ENCODE measurements around the gene SRRM5. TPM values are rescaled to one million over a fixed set of nuclear protein-coding genes. Genes with fewer than 3 reads are reported as not detected.

The SRRM5 gene, protein sequence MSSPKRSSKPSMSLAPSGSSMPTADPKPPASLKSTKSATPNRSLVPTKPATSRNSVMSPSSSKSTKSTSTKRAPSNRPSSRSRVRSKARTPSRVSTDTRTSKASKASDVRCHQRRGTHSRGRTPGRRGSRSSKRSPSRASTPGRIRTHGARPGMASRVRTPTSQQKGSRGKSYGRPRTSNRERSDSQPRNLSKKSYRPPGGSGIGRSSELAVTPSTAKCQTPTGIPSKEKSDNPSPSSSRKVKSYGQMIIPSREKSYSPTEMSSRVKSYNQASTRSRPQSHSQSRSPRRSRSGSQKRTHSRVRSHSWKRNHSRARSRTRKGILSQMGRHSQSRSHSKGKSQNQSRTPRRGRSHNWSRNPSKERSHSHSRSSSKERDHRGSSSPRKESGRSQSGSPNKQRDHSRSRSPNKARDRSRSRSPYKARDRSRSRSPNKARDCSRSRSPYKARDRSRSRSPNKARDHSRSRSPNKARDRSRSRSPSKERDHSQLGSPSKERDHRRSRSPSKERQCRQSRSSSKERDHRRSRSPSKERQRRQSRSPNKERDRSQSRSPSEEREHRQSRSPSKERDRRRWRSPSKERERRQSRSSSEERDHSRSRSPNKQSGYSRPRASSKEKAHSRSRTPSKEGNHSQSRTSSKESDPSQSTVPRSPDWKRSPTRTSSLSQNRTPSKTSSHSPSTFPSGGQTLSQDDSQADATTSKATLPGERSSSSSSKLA
- not detected for total RNA-seq (2021; ENCODE audit: unreplicated experiment)
- polyA plus RNA-seq (2012), result 0.16 and 0.20 TPM in 2 replicates
- percentile 45 among the genes with signal in this experiment for Bru-seq, nascent RNA
- percentile 51 among the genes with signal in this experiment for BruChase-seq, experiment 1, labeled RNA remaining after a 6-hour chase
- BruChase-seq, experiment 2, labeled RNA remaining after a 2-hour chase, result percentile 48 among the genes with signal in this experiment
- long read RNA-seq, result 0 reads

DNA sequence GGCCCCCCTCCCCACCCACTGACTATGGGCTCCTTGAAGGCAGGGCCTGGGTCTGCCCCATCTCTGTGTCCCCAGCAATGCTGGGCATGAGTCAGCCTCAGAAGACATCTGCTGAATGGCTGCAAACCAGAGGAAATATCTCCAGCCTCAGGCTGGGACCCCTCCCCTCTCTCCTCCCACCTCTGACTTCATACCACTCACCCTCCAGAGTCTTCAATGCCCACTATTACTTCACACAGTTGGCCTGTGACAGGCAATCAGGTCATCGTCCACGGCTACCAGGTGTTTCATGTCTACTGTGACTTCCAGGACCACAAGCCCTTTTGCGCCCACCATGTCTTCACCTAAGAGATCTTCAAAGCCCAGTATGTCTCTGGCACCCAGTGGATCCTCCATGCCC lies at the start of gene SRRM5:
Gene SRRM5 (plus strand): TSS at position 301 of the 400 bp plus-strand sequence. CDS start 34 bp downstream, at position 335.
- no peaks in the 10 kb centered on the region for H3K27me3 ChIP-seq (ENCODE audit: insufficient read depth, low read length)

More for the DNA sequence above, at the start of gene SRRM5:
- intact Hi-C loops (cut with micrococcal nuclease), result no loop called here
- BruUV-seq (replicated peaks), result no TSS peak
- H3K36me3 ChIP-seq (ENCODE audit: control insufficient read depth in 1 of 2, insufficient read depth in 2 of 2, low read length in 2 of 2), result peaks cover 8 to 9% of the 10 kb centered on the region in 2 experiments; a peak in 2 of 4 replicates
- TF ChIP-seq SIN3A (IDR thresholded peaks at IDR 0.05; ENCODE audit: low read depth) (no peak), POLR2A (IDR thresholded peaks at IDR 0.05; ENCODE audit: borderline replicate concordance, extremely low read depth, insufficient read depth, insufficient read length) (no peak), ELF1 (IDR thresholded peaks at IDR 0.05; ENCODE audit: borderline replicate concordance, low read depth) (no peak), ZFX (IDR thresholded peaks at IDR 0.05) (no peak), RAD21 (IDR thresholded peaks at IDR 0.05; ENCODE audit: low read depth) (no peak), SRF (IDR thresholded peaks at IDR 0.05; ENCODE audit: low read depth) (no peak), POLR2AphosphoS5 (IDR thresholded peaks at IDR 0.05; ENCODE audit: low read depth, low read length) (no peak), CBX3 (IDR thresholded peaks at IDR 0.05; ENCODE audit: low read depth) (no peak), FOSL1 (IDR thresholded peaks at IDR 0.05; ENCODE audit: low read depth) (no peak), EZH2phosphoT487 (IDR thresholded peaks at IDR 0.05; ENCODE audit: borderline replicate concordance) (no peak), TCF7L2 (IDR thresholded peaks at IDR 0.05; ENCODE audit: borderline replicate concordance, extremely low read depth, insufficient read depth, insufficient read length) (no peak)
- TF ChIP-seq, protein P1, sequence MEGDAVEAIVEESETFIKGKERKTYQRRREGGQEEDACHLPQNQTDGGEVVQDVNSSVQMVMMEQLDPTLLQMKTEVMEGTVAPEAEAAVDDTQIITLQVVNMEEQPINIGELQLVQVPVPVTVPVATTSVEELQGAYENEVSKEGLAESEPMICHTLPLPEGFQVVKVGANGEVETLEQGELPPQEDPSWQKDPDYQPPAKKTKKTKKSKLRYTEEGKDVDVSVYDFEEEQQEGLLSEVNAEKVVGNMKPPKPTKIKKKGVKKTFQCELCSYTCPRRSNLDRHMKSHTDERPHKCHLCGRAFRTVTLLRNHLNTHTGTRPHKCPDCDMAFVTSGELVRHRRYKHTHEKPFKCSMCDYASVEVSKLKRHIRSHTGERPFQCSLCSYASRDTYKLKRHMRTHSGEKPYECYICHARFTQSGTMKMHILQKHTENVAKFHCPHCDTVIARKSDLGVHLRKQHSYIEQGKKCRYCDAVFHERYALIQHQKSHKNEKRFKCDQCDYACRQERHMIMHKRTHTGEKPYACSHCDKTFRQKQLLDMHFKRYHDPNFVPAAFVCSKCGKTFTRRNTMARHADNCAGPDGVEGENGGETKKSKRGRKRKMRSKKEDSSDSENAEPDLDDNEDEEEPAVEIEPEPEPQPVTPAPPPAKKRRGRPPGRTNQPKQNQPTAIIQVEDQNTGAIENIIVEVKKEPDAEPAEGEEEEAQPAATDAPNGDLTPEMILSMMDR (IDR thresholded peaks at IDR 0.05 in 2 of 3, conservative IDR thresholded peaks at IDR 0.05 in 1 of 3; ENCODE audit: borderline replicate concordance in 1 of 3, insufficient read depth in 1 of 3, low read depth in 2 of 3, low read length in 2 of 3), result no peak
- TF ChIP-seq, protein P2, sequence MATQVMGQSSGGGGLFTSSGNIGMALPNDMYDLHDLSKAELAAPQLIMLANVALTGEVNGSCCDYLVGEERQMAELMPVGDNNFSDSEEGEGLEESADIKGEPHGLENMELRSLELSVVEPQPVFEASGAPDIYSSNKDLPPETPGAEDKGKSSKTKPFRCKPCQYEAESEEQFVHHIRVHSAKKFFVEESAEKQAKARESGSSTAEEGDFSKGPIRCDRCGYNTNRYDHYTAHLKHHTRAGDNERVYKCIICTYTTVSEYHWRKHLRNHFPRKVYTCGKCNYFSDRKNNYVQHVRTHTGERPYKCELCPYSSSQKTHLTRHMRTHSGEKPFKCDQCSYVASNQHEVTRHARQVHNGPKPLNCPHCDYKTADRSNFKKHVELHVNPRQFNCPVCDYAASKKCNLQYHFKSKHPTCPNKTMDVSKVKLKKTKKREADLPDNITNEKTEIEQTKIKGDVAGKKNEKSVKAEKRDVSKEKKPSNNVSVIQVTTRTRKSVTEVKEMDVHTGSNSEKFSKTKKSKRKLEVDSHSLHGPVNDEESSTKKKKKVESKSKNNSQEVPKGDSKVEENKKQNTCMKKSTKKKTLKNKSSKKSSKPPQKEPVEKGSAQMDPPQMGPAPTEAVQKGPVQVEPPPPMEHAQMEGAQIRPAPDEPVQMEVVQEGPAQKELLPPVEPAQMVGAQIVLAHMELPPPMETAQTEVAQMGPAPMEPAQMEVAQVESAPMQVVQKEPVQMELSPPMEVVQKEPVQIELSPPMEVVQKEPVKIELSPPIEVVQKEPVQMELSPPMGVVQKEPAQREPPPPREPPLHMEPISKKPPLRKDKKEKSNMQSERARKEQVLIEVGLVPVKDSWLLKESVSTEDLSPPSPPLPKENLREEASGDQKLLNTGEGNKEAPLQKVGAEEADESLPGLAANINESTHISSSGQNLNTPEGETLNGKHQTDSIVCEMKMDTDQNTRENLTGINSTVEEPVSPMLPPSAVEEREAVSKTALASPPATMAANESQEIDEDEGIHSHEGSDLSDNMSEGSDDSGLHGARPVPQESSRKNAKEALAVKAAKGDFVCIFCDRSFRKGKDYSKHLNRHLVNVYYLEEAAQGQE (IDR thresholded peaks at IDR 0.05; ENCODE audit: low read depth), result no peak
- TF ChIP-seq, protein P3, sequence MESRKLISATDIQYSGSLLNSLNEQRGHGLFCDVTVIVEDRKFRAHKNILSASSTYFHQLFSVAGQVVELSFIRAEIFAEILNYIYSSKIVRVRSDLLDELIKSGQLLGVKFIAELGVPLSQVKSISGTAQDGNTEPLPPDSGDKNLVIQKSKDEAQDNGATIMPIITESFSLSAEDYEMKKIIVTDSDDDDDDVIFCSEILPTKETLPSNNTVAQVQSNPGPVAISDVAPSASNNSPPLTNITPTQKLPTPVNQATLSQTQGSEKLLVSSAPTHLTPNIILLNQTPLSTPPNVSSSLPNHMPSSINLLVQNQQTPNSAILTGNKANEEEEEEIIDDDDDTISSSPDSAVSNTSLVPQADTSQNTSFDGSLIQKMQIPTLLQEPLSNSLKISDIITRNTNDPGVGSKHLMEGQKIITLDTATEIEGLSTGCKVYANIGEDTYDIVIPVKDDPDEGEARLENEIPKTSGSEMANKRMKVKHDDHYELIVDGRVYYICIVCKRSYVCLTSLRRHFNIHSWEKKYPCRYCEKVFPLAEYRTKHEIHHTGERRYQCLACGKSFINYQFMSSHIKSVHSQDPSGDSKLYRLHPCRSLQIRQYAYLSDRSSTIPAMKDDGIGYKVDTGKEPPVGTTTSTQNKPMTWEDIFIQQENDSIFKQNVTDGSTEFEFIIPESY (IDR thresholded peaks at IDR 0.05; ENCODE audit: extremely low read depth, insufficient replicate concordance, low read length), result no peak
- TF ChIP-seq, protein P4, sequence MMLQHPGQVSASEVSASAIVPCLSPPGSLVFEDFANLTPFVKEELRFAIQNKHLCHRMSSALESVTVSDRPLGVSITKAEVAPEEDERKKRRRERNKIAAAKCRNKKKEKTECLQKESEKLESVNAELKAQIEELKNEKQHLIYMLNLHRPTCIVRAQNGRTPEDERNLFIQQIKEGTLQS (IDR thresholded peaks at IDR 0.05), result no peak
- DNase-seq (ENCODE audit: low read depth, low spot score) (no peak), ATAC-seq (no peak)
- H3K9me2 ChIP-seq (ENCODE audit: insufficient read depth), result no peaks in the 10 kb centered on the region
- H2AFZ ChIP-seq (ENCODE audit: low read depth, low read length, poor library complexity, severe bottlenecking), result no peak within 1 kb of the TSS
- H4K20me1 ChIP-seq (ENCODE audit: insufficient read depth), result no peaks in the 10 kb centered on the region
- no peak within 1 kb of the TSS for H3K27ac ChIP-seq (ENCODE audit: low read depth, low read length)
- H3K4me2 ChIP-seq (ENCODE audit: low read length), result no peak within 1 kb of the TSS
- POLR2A ChIA-PET, result no interaction called here
- H3K79me2 ChIP-seq (ENCODE audit: insufficient read depth, low read length), result peaks cover 5% of the 10 kb centered on the region; the same call in 1 of the 2 replicates
- no peaks in the 10 kb centered on the region for H3K9me3 ChIP-seq (ENCODE audit: control insufficient read depth in 1 of 2, insufficient read depth in 1 of 2, low read depth in 1 of 2, low read length in 2 of 2)
- CTCF ChIA-PET, result no interaction called here
- H3K4me3 ChIP-seq (replicated peaks in 1 of 2; ENCODE audit: low read depth in 1 of 2, low read length in 2 of 2), result no peak within 1 kb of the TSS
- no peaks in the 10 kb centered on the region for H3K4me1 ChIP-seq (ENCODE audit: control insufficient read depth in 1 of 2, insufficient read depth in 2 of 2, low read length in 2 of 2)
- H3K9ac ChIP-seq (ENCODE audit: low read length), result no peak within 1 kb of the TSS
- RAD21 ChIA-PET (ENCODE audit: low non-redundant PET in 1 of 2, low total read pairs in 2 of 2, uncharacterized antibody in 2 of 2, unreplicated experiment in 2 of 2), result no interaction called here

All from HCT116 (cell line).